PC-3 (cell line): ENCODE measurements around the gene SUN1. TPM values are rescaled to one million over a fixed set of nuclear protein-coding genes. Genes with fewer than 3 reads are reported as not detected.
"Not testable (repeated sequence)": the region's sequence is repeated elsewhere in the genome, so short reads cannot be mapped to it uniquely, and the experiment has no call there.

Source experiments
- ATAC-seq: fragments of 200-7000 bp; cut with Tn5 transposase; 2 replicates; pipeline ENCODE4 v1.9.1; 2020; ENCODE audit warnings: mild to moderate bottlenecking, moderate library complexity
- BruUV-seq: library from RNA; stranded (reverse); fragments of 400-500 nt; replicated peaks from 2 replicates; lab custom pipeline; 2021; lab: Mats Ljungman, UMichigan
- CTCF ChIA-PET: fragments of 300-600 bp; sonication (Branson Sonifier 250); formaldehyde crosslinking; loops from one replicate; lab custom pipeline; 2022; ENCODE audit warnings: antibody characterized with exemption; lab: Charles Lee
- POLR2A ChIA-PET: fragments of 300-600 bp; sonication (Branson Sonifier 250); formaldehyde crosslinking; loops from one replicate; lab custom pipeline; 2022; ENCODE audit warnings: antibody characterized with exemption; ENCODE audit not compliant: unreplicated experiment; lab: Charles Lee
- DNase-seq: peaks from one replicate; pipeline ENCODE4 v3.0.0-alpha.2; 2015
- H2AFZ ChIP-seq: fragments of 300-600 bp; sonication (generic); 2 replicates; pipeline ENCODE4 v1.6.0; 2016; ENCODE audit warnings: antibody characterized with exemption, low read length
- H3F3A ChIP-seq: fragments of 300-600 bp; sonication (generic); one replicate; pipeline ENCODE4 v1.6.0; 2017; ENCODE audit warnings: antibody characterized with exemption, low read length, control low read depth, mild to moderate bottlenecking; ENCODE audit not compliant: unreplicated experiment
- H3K27ac ChIP-seq: fragments of 300-600 bp; sonication (generic); 2 replicates; pipeline ENCODE4 v1.5.1; 2016; ENCODE audit warnings: mild to moderate bottlenecking, low read length
- H3K27me3 ChIP-seq: fragments of 300-600 bp; sonication (generic); 2 replicates; pipeline ENCODE4 v1.6.1; 2016; ENCODE audit warnings: low read length, mixed read lengths
- H3K36me3 ChIP-seq: fragments of 300-600 bp; sonication (generic); 2 replicates; pipeline ENCODE4 v1.6.1; 2016; ENCODE audit warnings: low read depth, mixed run types, low read length, mixed read lengths
- H3K4me1 ChIP-seq: fragments of 300-600 bp; sonication (generic); 2 replicates; pipeline ENCODE4 v1.5.1; 2016; ENCODE audit warnings: low read length; ENCODE audit not compliant: insufficient read depth
- H3K4me2 ChIP-seq: fragments of 300-600 bp; sonication (generic); 2 replicates; pipeline ENCODE4 v1.6.0; 2016; ENCODE audit warnings: low read length
- H3K4me3 ChIP-seq: fragments of 300-600 bp; sonication (generic); 2 replicates; pipeline ENCODE4 v1.5.1; 2016; ENCODE audit warnings: mild to moderate bottlenecking, low read length, mixed read lengths
- H3K79me2 ChIP-seq: fragments of 300-600 bp; sonication (generic); 2 replicates; pipeline ENCODE4 v1.6.1; 2017; ENCODE audit warnings: low read length, mixed read lengths
- H3K9ac ChIP-seq: fragments of 300-600 bp; sonication (generic); 2 replicates; pipeline ENCODE4 v1.6.0; 2016; ENCODE audit warnings: mild to moderate bottlenecking, low read length
- H3K9me2 ChIP-seq: fragments of 300-600 bp; sonication (generic); replicated peaks from 2 replicates; pipeline ENCODE4 v1.6.1; 2016; ENCODE audit warnings: mixed run types, low read length, mixed read lengths
- H3K9me3 ChIP-seq: fragments of 300-600 bp; sonication (generic); 2 replicates; pipeline ENCODE4 v1.6.1; 2016; ENCODE audit warnings: low read length, mixed read lengths
- H4K20me1 ChIP-seq: fragments of 300-600 bp; sonication (generic); 2 replicates; pipeline ENCODE4 v1.6.1; 2016; ENCODE audit warnings: low read length, mixed read lengths
- EZH2 ChIP-seq: fragments of 300-600 bp; sonication (generic); IDR thresholded peaks from one replicate; pipeline ENCODE4 v1.6.1; 2017; ENCODE audit warnings: antibody characterized with exemption, mild to moderate bottlenecking, low read length; ENCODE audit not compliant: unreplicated experiment
- EZH2phosphoT487 ChIP-seq: fragments of 300-600 bp; sonication (generic); IDR thresholded peaks from 2 replicates; pipeline ENCODE4 v1.6.1; 2018; ENCODE audit warnings: mild to moderate bottlenecking, antibody characterized with exemption, low read length, borderline replicate concordance
- intact Hi-C: fragments of 100-400 bp; cut with micrococcal nuclease; formaldehyde crosslinking; loops from 2 replicates; pipeline ENCODE4 v1.9.0; 2023
- total RNA-seq: library from RNA; depleted of rRNA; stranded (reverse); fragments of >200 nt; gene quantifications from 2 replicates; pipeline ENCODE4 v1.2.3, GENCODE V29; 2014
- TF ChIP-seq, protein P1 (sequence below): fragments of 300-600 bp; sonication (generic); conservative IDR thresholded peaks from 2 replicates; pipeline ENCODE4 v1.5.1; 2017; ENCODE audit warnings: antibody characterized with exemption, low read depth, mild to moderate bottlenecking, low read length

The SUN1 gene
- total RNA-seq, 1 experiment from 2014 or later: 92.5 TPM

GRCh38 chr7:791519-791918, 40.8 kb upstream of the SUN1 start:
- Histone ChIP-seq H3K27ac (no peak overlapping the region), H3K9me3 (no peaks in the 10 kb centered on the region), H3K4me2 (no peak overlapping the region), H3F3A (no peaks in the 10 kb centered on the region), H3K4me1 (no peaks in the 10 kb centered on the region), H3K36me3 (peaks cover 3% of the 10 kb centered on the region; the same call in 1 of the 2 replicates), H3K4me3 (no peak overlapping the region), H3K9me2 (no peaks in the 10 kb centered on the region), H4K20me1 (no peaks in the 10 kb centered on the region), H2AFZ (no peak overlapping the region), H3K79me2 (no peaks in the 10 kb centered on the region), H3K27me3 (no peaks in the 10 kb centered on the region), H3K9ac (no peak overlapping the region)
- POLR2A ChIA-PET: no interaction called here
- CTCF ChIA-PET: no interaction called here
- DNase-seq (no peak), ATAC-seq (no peak)
- intact Hi-C loops: no loop called here
- no TSS peak for BruUV-seq
- TF ChIP-seq EZH2 (no peak), EZH2phosphoT487 (no peak)
- TF ChIP-seq, protein P1, sequence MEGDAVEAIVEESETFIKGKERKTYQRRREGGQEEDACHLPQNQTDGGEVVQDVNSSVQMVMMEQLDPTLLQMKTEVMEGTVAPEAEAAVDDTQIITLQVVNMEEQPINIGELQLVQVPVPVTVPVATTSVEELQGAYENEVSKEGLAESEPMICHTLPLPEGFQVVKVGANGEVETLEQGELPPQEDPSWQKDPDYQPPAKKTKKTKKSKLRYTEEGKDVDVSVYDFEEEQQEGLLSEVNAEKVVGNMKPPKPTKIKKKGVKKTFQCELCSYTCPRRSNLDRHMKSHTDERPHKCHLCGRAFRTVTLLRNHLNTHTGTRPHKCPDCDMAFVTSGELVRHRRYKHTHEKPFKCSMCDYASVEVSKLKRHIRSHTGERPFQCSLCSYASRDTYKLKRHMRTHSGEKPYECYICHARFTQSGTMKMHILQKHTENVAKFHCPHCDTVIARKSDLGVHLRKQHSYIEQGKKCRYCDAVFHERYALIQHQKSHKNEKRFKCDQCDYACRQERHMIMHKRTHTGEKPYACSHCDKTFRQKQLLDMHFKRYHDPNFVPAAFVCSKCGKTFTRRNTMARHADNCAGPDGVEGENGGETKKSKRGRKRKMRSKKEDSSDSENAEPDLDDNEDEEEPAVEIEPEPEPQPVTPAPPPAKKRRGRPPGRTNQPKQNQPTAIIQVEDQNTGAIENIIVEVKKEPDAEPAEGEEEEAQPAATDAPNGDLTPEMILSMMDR: no peak

- CTCF ChIA-PET: interaction anchor here (0.7 to 1.0 kb wide), 2 partner anchors 15 to 42 kb away, joined by 5 to 6 read pairs; no protein-coding TSS in a partner anchor
- intact Hi-C loops: no loop called here
- Histone ChIP-seq H3K4me1 (no peaks in the 10 kb centered on the region), H3K27me3 (no peaks in the 10 kb centered on the region), H2AFZ (no peak overlapping the region), H3K9ac (no peak overlapping the region), H3K4me2 (no peak overlapping the region), H3K9me3 (no peaks in the 10 kb centered on the region), H3K4me3 (no peak overlapping the region), H3F3A (no peaks in the 10 kb centered on the region), H3K9me2 (no peaks in the 10 kb centered on the region), H3K36me3 (no peaks in the 10 kb centered on the region), H4K20me1 (no peaks in the 10 kb centered on the region), H3K27ac (no peak overlapping the region), H3K79me2 (no peaks in the 10 kb centered on the region)
- no TSS peak for BruUV-seq
- DNase-seq: no peak
- POLR2A ChIA-PET: no interaction called here
- ATAC-seq: no peak
- TF ChIP-seq EZH2phosphoT487 (no peak), EZH2 (no peak)
- TF ChIP-seq, protein P1: no peak
These were observed 38.1 kb upstream of the SUN1 start for GRCh38 chr7:794207-794606.

DNA sequence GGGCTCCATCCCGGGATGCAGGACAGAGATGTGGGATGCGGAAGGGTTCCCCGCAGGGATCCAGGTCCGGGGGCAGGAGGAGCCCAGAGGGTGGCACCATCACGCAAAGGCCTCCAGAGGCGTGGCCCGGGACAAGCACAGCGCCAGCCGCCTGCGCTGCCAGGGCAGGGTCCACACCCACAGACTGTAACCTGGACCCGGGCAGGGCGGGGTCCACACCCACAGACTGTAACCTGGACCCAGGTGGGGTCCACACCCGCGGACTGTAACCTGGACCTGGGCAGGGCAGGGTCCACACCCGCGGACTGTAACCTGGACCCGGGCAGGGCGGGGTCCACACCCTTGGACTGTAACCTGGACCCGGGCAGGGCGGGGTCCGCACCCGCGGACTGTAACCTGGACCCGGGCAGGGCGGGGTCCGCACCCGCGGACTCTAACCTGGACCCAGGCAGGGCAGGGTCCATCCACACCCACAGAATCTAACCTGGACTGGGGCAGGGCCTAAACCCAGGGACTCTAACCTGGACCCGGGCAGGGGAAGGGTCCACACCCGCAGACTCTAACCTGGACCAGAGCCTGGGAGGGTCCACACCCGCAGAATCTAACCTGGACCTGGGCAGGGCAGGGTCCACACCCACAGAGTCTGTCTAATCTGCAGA, 37.5 kb upstream of the SUN1 start:
- Histone ChIP-seq H3K9me3 (no peaks in the 10 kb centered on the region), H3K4me1 (no peaks in the 10 kb centered on the region), H3K9ac (no peak overlapping the region), H2AFZ (no peak overlapping the region), H3F3A (no peaks in the 10 kb centered on the region), H4K20me1 (no peaks in the 10 kb centered on the region), H3K36me3 (no peaks in the 10 kb centered on the region), H3K9me2 (no peaks in the 10 kb centered on the region), H3K4me3 (no peak overlapping the region), H3K27me3 (no peaks in the 10 kb centered on the region), H3K4me2 (no peak overlapping the region), H3K79me2 (no peaks in the 10 kb centered on the region), H3K27ac (no peak overlapping the region)
- ChIA-PET POLR2A (no interaction called here), CTCF (interaction anchor here (0.7 to 1.0 kb wide), 2 partner anchors 16 to 42 kb away, joined by 5 to 6 read pairs; no protein-coding TSS in a partner anchor)
- TF ChIP-seq, protein P1: no peak
- TF ChIP-seq EZH2phosphoT487 (no peak), EZH2 (no peak)
- intact Hi-C loops: no loop called here
- DNase-seq: no peak
- no TSS peak for BruUV-seq
- no peak for ATAC-seq

- DNase-seq, BruUV-seq, H3K9me2 ChIP-seq, POLR2A ChIA-PET, H4K20me1 ChIP-seq, H3K4me1 ChIP-seq, H3K9ac ChIP-seq, CTCF ChIA-PET, H3F3A ChIP-seq, intact Hi-C loops, H3K4me2 ChIP-seq, H3K27ac ChIP-seq, H3K9me3 ChIP-seq, H3K79me2 ChIP-seq, H2AFZ ChIP-seq, ATAC-seq, H3K27me3 ChIP-seq, H3K36me3 ChIP-seq, H3K4me3 ChIP-seq: not testable (repeated sequence)
These were observed 35.7 kb upstream of the SUN1 start for GRCh38 chr7:796434-797169.
